Left ventricle myocardium superior (tissue), 1 donor: ENCODE results near the gene TRAPPC2. TPM values are rescaled to one million over a fixed set of nuclear protein-coding genes. Genes with fewer than 3 reads are reported as not detected.
"Not testable (repeated sequence)": the region's sequence is repeated elsewhere in the genome, so short reads cannot be mapped to it uniquely, and the experiment has no call there.

Experiments
- ATAC-seq: fragments of 200-7000 bp; cut with Tn5 transposase; one replicate; pipeline ENCODE4 v1.9.1; 2020; ENCODE audit warnings: mild to moderate bottlenecking, moderate library complexity
- DNase-seq: peaks from one replicate; pipeline ENCODE4 v3.0.0-alpha.2; 2020
- intact Hi-C: fragments of 100-400 bp; cut with micrococcal nuclease; formaldehyde crosslinking; loops from one replicate; pipeline ENCODE4 v1.11.0; 2022
- total RNA-seq: library from RNA; stranded (reverse); fragmentation: NEBNext Ultra II Directional; extraction: Animal tissue kit (Norgen Biotek cat#: 25700); gene quantifications from one replicate; pipeline ENCODE4 v1.2.1, GENCODE V29; 2021
- donor health status: DM: no; HTN: yes; CAD: no; lungs with severe emphysema.

TRAPPC2 gene
- total RNA-seq, 1 donor from 2014 or later = 6.3 TPM

DNA sequence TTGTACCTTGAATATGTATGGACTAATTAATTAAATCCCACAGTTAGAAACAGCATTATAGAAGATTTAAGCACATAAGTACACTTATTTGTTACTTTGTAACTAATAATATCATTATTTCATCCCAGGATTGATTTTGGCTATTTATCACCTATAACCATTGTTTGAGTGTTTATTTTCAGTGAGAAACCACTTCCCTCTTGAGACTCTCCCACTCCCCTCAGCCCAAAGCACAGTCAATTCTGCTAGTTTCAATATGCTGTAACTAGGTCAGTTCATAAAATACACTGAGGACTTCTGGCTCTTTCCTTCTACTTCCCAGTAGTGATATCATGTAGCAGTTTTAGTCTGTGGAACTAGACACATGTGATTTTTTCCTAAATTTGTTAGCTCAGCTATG is 16.4 kb upstream of the TRAPPC2 start:
- no peak for DNase-seq
- intact Hi-C loops = no loop called here
- ATAC-seq = no peak

GRCh38 chrX:13750204-13750603 is 15.8 kb upstream of the TRAPPC2 start:
- peak; percentile 34 for ATAC-seq

GRCh38 chrX:13748486-13748885 is 14.1 kb upstream of the TRAPPC2 start:
- no peak for DNase-seq
- ATAC-seq = no peak
- intact Hi-C loops = loop anchor here (5.0 kb wide), 1 partner anchor 91 kb away; no protein-coding TSS in a partner anchor

More at GRCh38 chrX:13750204-13750603, 15.8 kb upstream of the TRAPPC2 start:
- intact Hi-C loops = no loop called here
- no peak for DNase-seq

GRCh38 chrX:13747836-13748235 is 13.4 kb upstream of the TRAPPC2 start:
- ATAC-seq (peak; percentile 52), DNase-seq (peak; percentile 30)
- intact Hi-C loops = loop anchor here (5.0 kb wide), 1 partner anchor 91 kb away; no protein-coding TSS in a partner anchor

GRCh38 chrX:13742397-13743176 is 8.2 kb upstream of the TRAPPC2 start:
- intact Hi-C loops = no loop called here
- ATAC-seq (no peak), DNase-seq (no peak)

DNA sequence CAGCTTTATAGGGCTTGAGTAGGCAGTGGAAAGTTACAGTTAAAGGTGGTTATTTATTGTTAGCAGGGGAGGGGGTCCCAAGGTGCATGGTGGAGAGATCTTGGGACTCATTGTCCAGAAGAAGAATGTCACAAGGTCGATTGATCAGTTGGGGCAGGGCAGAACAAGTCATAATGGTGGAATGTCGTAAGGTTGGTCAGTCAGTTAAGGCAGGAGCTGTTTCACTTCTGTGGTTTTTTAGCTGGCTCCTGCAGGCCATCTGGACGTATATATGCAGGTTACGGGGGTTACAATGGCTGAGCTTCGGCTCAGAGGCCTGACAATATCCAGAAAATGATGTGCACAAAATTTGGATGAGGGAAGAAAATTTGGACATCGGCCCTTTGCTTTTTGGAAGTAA is 7.3 kb upstream of the TRAPPC2 start:
- intact Hi-C loops = no loop called here
- no peak for ATAC-seq
- no peak for DNase-seq

- intact Hi-C loops = no loop called here
- DNase-seq (no peak), ATAC-seq (no peak)
Observed at GRCh38 chrX:13733506-13733905, 914 bp downstream of the TRAPPC2 start.

- intact Hi-C loops = no loop called here
Observed at GRCh38 chrX:13732246-13733067, 2.0 kb downstream of the TRAPPC2 start.

DNA sequence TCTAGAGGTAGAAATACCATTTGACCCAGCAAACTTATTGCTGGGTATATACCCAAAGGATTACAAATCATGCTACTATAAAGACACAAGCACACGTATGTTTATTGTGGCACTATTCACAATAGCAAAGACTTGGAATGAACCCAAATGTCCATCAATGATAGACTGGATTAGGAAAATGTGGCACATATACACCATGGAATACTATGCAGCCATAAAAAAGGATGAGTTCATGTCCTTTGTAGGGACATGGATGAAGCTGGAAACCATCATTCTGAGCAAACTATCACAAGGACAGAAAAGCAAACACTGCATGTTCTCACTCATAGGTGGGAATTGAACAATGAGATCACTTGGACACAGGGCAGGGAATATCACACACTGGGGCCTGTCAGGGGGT is 3.9 kb downstream of the TRAPPC2 start:
- DNase-seq, intact Hi-C loops, ATAC-seq: not testable (repeated sequence)

More at GRCh38 chrX:13732246-13733067, 2.0 kb downstream of the TRAPPC2 start:
- no peak for DNase-seq
- ATAC-seq = no peak

DNA sequence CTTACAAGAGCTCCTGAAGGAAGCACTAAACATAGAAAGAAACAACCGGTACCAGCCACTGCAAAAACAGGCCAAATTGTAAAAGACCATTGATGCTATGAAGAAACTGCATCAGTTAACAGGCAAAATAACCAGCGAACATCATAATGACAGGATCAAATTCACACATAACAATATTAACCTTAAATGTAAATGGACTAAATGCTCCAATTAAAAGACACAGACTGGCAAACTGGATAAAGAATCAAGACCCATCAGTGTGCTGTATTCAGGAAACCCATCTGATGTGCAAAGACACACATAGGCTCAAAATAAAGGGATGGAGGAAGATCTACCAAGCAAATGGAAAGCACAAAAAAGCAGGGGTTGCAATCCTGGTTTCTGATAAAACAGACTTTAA is 7.8 kb downstream of the TRAPPC2 start:
- intact Hi-C loops, DNase-seq, ATAC-seq: not testable (repeated sequence)

DNA sequence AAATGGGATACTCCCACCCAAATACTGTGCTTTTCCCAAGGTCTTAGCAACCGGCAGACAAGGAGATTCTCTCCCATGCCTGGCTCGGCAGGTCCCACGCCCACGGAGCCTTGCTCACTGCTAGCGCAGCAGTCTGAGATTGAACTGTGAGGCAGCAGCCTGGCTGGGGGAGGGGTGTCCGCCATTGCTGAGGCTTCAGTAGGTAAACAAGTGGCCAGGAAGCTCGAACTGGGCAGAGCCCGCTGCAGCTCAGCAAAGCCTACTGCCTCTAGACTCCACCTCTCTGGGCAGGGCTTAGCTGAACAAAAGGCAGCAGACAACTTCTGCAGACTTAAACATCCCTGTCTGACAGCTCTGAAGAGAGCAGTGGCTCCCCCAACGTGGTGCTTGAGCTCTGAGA is 9.5 kb downstream of the TRAPPC2 start:
- ATAC-seq, intact Hi-C loops, DNase-seq: not testable (repeated sequence)

DNA sequence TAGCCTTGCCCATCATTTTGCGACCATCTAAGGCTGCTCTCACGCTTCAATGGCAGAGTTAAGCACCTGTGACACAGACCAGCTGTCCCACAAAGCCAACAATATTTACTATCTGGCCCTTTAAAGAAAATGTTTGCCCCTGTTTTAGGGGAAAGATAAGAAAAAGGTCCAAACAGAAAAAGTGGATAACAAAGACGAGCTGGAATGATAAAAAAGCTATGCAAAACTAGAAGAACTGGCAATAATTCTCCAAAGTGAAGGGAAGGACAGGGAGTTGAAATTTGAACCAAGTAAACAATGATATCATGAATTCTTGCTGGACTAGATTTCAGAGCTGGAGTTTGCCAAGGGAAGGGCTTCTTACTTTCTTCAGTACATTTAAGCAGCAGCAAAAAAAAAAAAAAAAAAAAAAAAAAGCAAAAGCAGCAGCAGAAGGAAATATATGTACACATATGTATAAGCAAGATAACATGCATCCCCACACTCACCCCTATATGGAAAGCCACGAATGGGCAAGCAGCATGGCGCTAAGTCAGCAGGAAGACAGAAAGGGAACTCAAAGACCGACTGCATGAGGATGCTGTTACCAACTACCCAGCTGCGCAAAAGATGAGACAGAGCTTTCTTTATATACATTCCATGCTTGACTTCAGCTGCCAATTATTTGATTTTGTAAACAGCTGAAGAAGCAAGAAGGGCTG is 12.5 kb downstream of the TRAPPC2 start:
- ATAC-seq = peak; percentile 60
- no peak for DNase-seq
- intact Hi-C loops = no loop called here

GRCh38 chrX:13721371-13721770 is 13.0 kb downstream of the TRAPPC2 start:
- DNase-seq = no peak
- intact Hi-C loops = no loop called here

GRCh38 chrX:13719192-13719856 is 15.1 kb downstream of the TRAPPC2 start:
- DNase-seq (no peak), ATAC-seq (no peak)
- intact Hi-C loops = no loop called here

More at GRCh38 chrX:13721371-13721770, 13.0 kb downstream of the TRAPPC2 start:
- no peak for ATAC-seq

DNA sequence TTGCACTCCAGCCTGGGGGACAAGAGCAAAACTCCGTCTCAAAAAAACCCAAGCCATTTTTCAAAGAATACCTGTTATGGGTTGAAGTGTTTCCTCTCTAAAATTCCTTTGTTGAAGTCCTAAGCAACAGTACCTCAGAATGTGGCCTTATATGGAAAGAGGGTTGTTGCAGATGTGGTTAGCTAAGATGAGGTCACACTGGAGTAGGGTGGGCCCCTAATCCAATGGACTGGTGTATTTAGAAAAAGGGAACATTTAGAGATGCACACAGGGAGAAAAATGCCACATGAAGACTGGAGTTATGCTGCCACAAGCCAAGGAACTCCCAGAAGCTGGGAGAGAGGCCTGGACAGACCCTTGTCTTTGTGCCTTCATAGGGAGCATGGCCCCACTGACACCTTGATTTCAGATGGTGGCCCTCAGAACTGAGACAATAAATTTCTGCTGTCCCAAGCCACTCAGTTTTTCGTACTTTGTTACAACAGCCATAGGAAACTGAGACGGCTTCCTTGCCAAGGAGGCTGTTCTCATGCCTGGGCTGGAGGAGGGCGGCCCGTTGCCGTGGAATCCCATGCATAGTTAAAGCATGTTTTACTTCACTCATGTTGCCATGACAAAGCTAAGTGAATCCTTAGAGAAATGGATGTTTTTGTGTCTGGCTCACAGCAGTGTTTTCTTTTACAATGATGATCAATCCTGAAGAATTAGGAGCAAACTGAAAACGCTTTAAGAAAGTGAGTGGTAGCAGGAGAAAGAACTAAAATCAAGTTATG is 16.5 kb downstream of the TRAPPC2 start:
- ATAC-seq (peak; percentile 72), DNase-seq (peak; percentile 49)
- intact Hi-C loops = no loop called here

- ATAC-seq (no peak), DNase-seq (no peak)
- intact Hi-C loops = no loop called here
Observed at GRCh38 chrX:13716905-13717304, 17.5 kb downstream of the TRAPPC2 start.

DNA sequence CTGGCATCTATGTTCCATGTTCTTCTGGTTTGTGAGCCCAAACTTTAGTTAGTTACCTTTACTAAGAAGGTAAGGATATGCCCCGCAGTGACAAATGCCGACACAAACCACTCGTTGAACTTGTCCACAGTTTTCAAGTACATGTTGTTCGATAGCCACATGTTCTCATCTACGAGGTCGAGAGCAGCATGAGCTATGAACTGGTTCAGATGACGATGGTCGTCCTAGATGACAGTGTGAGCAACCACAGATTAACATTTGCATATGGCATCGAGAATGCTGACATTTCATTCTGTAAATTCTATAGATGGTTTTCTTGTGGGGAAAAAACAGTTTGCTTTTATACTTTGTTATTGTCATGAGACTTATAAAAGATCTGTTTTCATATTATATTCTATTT is 18.0 kb downstream of the TRAPPC2 start:
- DNase-seq (no peak), ATAC-seq (no peak)
- intact Hi-C loops = no loop called here

DNA sequence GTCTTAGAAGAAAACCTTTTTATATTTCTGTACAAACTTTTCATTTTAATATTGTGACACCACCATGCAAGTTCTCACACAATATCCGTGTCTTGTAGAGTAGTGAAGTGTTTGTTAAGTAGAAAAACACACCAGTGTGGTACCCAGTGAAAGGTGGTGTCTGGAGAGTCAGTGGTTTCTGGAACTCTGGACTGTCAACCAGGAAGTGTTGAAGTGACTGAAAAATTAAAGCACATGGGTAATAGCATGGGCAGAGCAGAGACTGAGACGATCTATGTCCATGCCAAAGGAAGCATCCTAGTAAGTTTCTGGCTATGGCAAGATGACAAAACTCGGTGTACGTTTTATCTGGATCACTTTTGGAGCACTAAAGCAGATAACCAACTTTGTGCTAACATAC is 23.3 kb downstream of the TRAPPC2 start:
- intact Hi-C loops = no loop called here
- no peak for DNase-seq
- ATAC-seq = peak; percentile 26
